C4-2B (cell line): ENCODE results near the gene GPSM3.

Source experiments
- ZFX ChIP-seq: fragments of 450-650 bp; IDR thresholded peaks from 2 replicates; pipeline ENCODE4 v1.6.1; 2017
- TF ChIP-seq, protein P1 (sequence below): fragments of 450-650 bp; conservative IDR thresholded peaks from 2 replicates; pipeline ENCODE4 v1.5.1; 2017; ENCODE audit warnings: mild to moderate bottlenecking

DNA sequence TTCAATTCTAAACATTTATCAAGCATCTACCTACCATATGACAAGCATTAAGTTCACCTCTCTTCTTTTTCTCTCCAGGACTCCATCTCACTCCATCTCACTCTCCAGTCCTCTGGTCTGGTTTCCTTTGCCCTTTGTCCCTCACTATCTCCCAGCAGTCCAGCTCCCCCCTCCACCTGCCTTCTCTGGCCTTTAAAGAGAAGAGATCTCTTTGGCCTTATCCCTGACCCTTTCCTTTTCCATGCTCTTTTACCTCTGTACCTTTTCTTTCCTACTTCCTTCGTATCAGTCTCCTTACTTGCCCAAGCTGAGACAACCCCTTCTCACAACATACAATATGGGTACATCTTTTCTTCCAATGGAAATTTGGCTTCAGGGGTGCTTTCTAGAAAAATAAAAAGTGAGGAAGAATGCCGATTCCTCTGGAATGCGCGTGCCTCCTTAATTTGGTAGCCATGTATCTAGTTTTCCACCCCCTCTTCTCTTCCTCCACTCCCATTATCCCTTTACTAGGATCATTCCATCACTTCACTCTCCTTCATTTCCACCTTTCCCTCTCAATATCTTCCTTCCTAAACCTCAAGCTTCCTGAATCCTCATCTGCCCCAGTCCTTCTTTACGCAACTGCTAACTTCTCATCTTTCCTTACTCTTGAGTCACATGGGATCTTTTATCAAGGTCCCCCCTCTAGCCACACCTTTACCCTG, 15.8 kb downstream of the GPSM3 start:
- TF ChIP-seq, protein P1, sequence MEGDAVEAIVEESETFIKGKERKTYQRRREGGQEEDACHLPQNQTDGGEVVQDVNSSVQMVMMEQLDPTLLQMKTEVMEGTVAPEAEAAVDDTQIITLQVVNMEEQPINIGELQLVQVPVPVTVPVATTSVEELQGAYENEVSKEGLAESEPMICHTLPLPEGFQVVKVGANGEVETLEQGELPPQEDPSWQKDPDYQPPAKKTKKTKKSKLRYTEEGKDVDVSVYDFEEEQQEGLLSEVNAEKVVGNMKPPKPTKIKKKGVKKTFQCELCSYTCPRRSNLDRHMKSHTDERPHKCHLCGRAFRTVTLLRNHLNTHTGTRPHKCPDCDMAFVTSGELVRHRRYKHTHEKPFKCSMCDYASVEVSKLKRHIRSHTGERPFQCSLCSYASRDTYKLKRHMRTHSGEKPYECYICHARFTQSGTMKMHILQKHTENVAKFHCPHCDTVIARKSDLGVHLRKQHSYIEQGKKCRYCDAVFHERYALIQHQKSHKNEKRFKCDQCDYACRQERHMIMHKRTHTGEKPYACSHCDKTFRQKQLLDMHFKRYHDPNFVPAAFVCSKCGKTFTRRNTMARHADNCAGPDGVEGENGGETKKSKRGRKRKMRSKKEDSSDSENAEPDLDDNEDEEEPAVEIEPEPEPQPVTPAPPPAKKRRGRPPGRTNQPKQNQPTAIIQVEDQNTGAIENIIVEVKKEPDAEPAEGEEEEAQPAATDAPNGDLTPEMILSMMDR, result no peak
- no peak for TF ChIP-seq ZFX
